ENCODE results near the gene EHMT2.
"Not testable (repeated sequence)": the region's sequence is repeated elsewhere in the genome, so short reads cannot be mapped to it uniquely, and the experiment has no call there.

Gene EHMT2

GRCh38 chr6:31870385-31870921 is 27.0 kb downstream of the EHMT2 start:
- DNase-seq (ENCODE audit: low spot score), result no peak

GRCh38 chr6:31869343-31869742 is 28.2 kb downstream of the EHMT2 start:
- DNase-seq (ENCODE audit: low spot score), result no peak

- DNase-seq (ENCODE audit: low spot score), result not testable (repeated sequence)
Measured at GRCh38 chr6:31868658-31868971, 28.9 kb downstream of the EHMT2 start.

- DNase-seq (ENCODE audit: low spot score), result no peak
Measured at GRCh38 chr6:31865205-31866118, 32.0 kb downstream of the EHMT2 start.

GRCh38 chr6:31864818-31865204 is 32.7 kb downstream of the EHMT2 start:
- no peak for DNase-seq (ENCODE audit: low spot score)

GRCh38 chr6:31864123-31864562 is 33.4 kb downstream of the EHMT2 start:
- DNase-seq (ENCODE audit: low spot score), result not testable (repeated sequence)

- peak; percentile 100 for DNase-seq (ENCODE audit: low spot score)
Measured at GRCh38 chr6:31862344-31863235, 34.9 kb downstream of the EHMT2 start, which contains the start of gene NEU1. TSS of gene NEU1 (minus strand) at chr6:31862821. CDS start at chr6:31862776, 45 bp downstream.

GRCh38 chr6:31861919-31862343 is 35.6 kb downstream of the EHMT2 start:
- DNase-seq (ENCODE audit: low spot score), result no peak

- no peak for DNase-seq (ENCODE audit: low spot score)
Measured at GRCh38 chr6:31861150-31861549, 36.3 kb downstream of the EHMT2 start.

- no peak for DNase-seq (ENCODE audit: low spot score)
Measured at GRCh38 chr6:31860349-31860748, 37.1 kb downstream of the EHMT2 start.

GRCh38 chr6:31859923-31860322 is 37.6 kb downstream of the EHMT2 start:
- DNase-seq (ENCODE audit: low spot score), result no peak

GRCh38 chr6:31858707-31859106 is 38.8 kb downstream of the EHMT2 start:
- no peak for DNase-seq (ENCODE audit: low spot score)

- not testable (repeated sequence) for DNase-seq (ENCODE audit: low spot score)
Measured at GRCh38 chr6:31857774-31858173, 39.7 kb downstream of the EHMT2 start.

GRCh38 chr6:31851980-31852718 is 45.3 kb downstream of the EHMT2 start:
- DNase-seq (ENCODE audit: low spot score), result not testable (repeated sequence)

GRCh38 chr6:31851485-31851832 is 46.0 kb downstream of the EHMT2 start:
- no peak for DNase-seq (ENCODE audit: low spot score)

GRCh38 chr6:31850765-31851484 is 46.6 kb downstream of the EHMT2 start:
- no peak for DNase-seq (ENCODE audit: low spot score)

- DNase-seq (ENCODE audit: low spot score), result no peak
Measured at GRCh38 chr6:31847276-31847978, 50.1 kb downstream of the EHMT2 start.

GRCh38 chr6:31844507-31844906 is 53.0 kb downstream of the EHMT2 start:
- DNase-seq (ENCODE audit: low spot score), result no peak

- no peak for DNase-seq (ENCODE audit: low spot score)
Measured at GRCh38 chr6:31842053-31842452, 55.4 kb downstream of the EHMT2 start.

GRCh38 chr6:31839779-31840126 is 57.7 kb downstream of the EHMT2 start:
- DNase-seq (ENCODE audit: low spot score), result not testable (repeated sequence)

GRCh38 chr6:31838968-31839367 is 58.5 kb downstream of the EHMT2 start:
- DNase-seq (ENCODE audit: low spot score), result no peak
